HEK293 (cell line): ENCODE measurements around the gene THUMPD2.

Source experiments
- CTCF ChIA-PET: fragments of 350-600 bp; formaldehyde crosslinking; extraction: SDS; loops from one replicate; lab custom pipeline; 2021; ENCODE audit warnings: antibody characterized with exemption; lab: Yijun Ruan, JAX
- POLR2A ChIA-PET: fragments of 300-600 bp; formaldehyde crosslinking; extraction: SDS; loops from one replicate; lab custom pipeline; 2020; ENCODE audit warnings: antibody characterized with exemption, inconsistent platforms; lab: Yijun Ruan, JAX
- H3K27ac ChIP-seq: fragments of 200-500 bp; sonication (Bioruptor generic); 2 replicates; pipeline ENCODE4 v1.5.1; 2014; ENCODE audit warnings: low read depth, low read length, control low read depth, inconsistent platforms; ENCODE audit errors: extremely low read depth
- H3K36me3 ChIP-seq, 2 experiments: fragments of 200-500 bp in 1 of 2; sonication (Bioruptor generic) in 1 of 2; 1 replicate in 1 of 2; 2 replicates in 1 of 2; pipeline ENCODE4 v1.5.1; 2014 to 2017; ENCODE audit warnings: inconsistent platforms in 2 of 2, low read length in 2 of 2; ENCODE audit not compliant: control insufficient read depth in 2 of 2, insufficient read depth in 1 of 2
- H3K4me1 ChIP-seq: fragments of 200-500 bp; sonication (Bioruptor generic); 2 replicates; pipeline ENCODE4 v1.5.1; 2014; ENCODE audit warnings: mild to moderate bottlenecking, low read length, inconsistent platforms; ENCODE audit not compliant: control insufficient read depth, insufficient read depth
- H3K4me3 ChIP-seq: 2 replicates; pipeline ENCODE4 v1.5.1; 2011; ENCODE audit warnings: low read depth, mild to moderate bottlenecking, control low read depth, low read length, moderate library complexity
- H3K9me3 ChIP-seq: fragments of 200-500 bp; sonication (Bioruptor generic); 2 replicates; pipeline ENCODE4 v1.5.1; 2014; ENCODE audit warnings: low read depth, low read length, inconsistent platforms; ENCODE audit not compliant: control insufficient read depth, insufficient read depth
- EGR2 ChIP-seq: fragments of 450-650 bp; formaldehyde crosslinking; IDR thresholded peaks from 2 replicates; pipeline ENCODE4 v1.5.1; 2016; ENCODE audit warnings: low read depth, missing biosample characterization, missing genetic modification characterization
- MYNN ChIP-seq: fragments of 450-650 bp; formaldehyde crosslinking; IDR thresholded peaks from 2 replicates; pipeline ENCODE4 v1.5.1; 2016; ENCODE audit warnings: missing biosample characterization, missing genetic modification characterization, borderline replicate concordance
- PATZ1 ChIP-seq: fragments of 450-650 bp; formaldehyde crosslinking; IDR thresholded peaks from 2 replicates; pipeline ENCODE4 v1.5.1; 2016; ENCODE audit warnings: missing biosample characterization, missing genetic modification characterization
- REPIN1 ChIP-seq: fragments of 450-650 bp; formaldehyde crosslinking; IDR thresholded peaks from 2 replicates; pipeline ENCODE4 v1.5.1; 2017; ENCODE audit warnings: missing biosample characterization, missing genetic modification characterization, low read depth
- SCRT2 ChIP-seq: fragments of 450-650 bp; formaldehyde crosslinking; IDR thresholded peaks from 2 replicates; pipeline ENCODE4 v1.5.1; 2016; ENCODE audit warnings: missing biosample characterization, missing genetic modification characterization
- SP7 ChIP-seq: fragments of 450-650 bp; formaldehyde crosslinking; IDR thresholded peaks from 2 replicates; pipeline ENCODE4 v1.5.1; 2016; ENCODE audit warnings: missing biosample characterization, missing genetic modification characterization
- YY1 ChIP-seq: fragments of 450-650 bp; formaldehyde crosslinking; IDR thresholded peaks from 2 replicates; pipeline ENCODE4 v1.5.1; 2018; ENCODE audit warnings: missing biosample characterization, missing genetic modification characterization
- ZBTB8A ChIP-seq: fragments of 450-650 bp; formaldehyde crosslinking; IDR thresholded peaks from 2 replicates; pipeline ENCODE4 v1.5.1; 2016; ENCODE audit warnings: missing biosample characterization, missing genetic modification characterization
- ZEB2 ChIP-seq: fragments of 450-650 bp; formaldehyde crosslinking; IDR thresholded peaks from 2 replicates; pipeline ENCODE4 v1.5.1; 2016; ENCODE audit warnings: missing biosample characterization, missing genetic modification characterization
- ZFP37 ChIP-seq: fragments of 450-650 bp; formaldehyde crosslinking; IDR thresholded peaks from 2 replicates; pipeline ENCODE4 v1.5.1; 2016; ENCODE audit warnings: missing biosample characterization, missing genetic modification characterization
- ZFP41 ChIP-seq: fragments of 450-650 bp; formaldehyde crosslinking; IDR thresholded peaks from 2 replicates; pipeline ENCODE4 v1.5.1; 2016; ENCODE audit warnings: missing biosample characterization, missing genetic modification characterization, borderline replicate concordance
- ZIC2 ChIP-seq: fragments of 450-650 bp; formaldehyde crosslinking; IDR thresholded peaks from 2 replicates; pipeline ENCODE4 v1.5.1; 2016; ENCODE audit warnings: missing biosample characterization, missing genetic modification characterization
- ZNF274 ChIP-seq, 2 experiments: fragments of 200-500 bp in 1 of 2; fragments of 450-650 bp in 1 of 2; sonication (Bioruptor generic) in 1 of 2; formaldehyde crosslinking in 1 of 2; IDR thresholded peaks; 2 replicates each; pipeline versions ENCODE4 v1.5.1 to v1.6.1; 2014 to 2016; ENCODE audit warnings: borderline replicate concordance in 1 of 2, inconsistent platforms in 1 of 2, low read length in 1 of 2, missing biosample characterization in 1 of 2, missing genetic modification characterization in 1 of 2
- ZNF335 ChIP-seq: fragments of 450-650 bp; formaldehyde crosslinking; conservative IDR thresholded peaks from 2 replicates; pipeline ENCODE4 v1.5.1; 2016; ENCODE audit warnings: missing biosample characterization, missing genetic modification characterization
- ZNF449 ChIP-seq: fragments of 450-650 bp; formaldehyde crosslinking; IDR thresholded peaks from 2 replicates; pipeline ENCODE4 v1.5.1; 2017; ENCODE audit warnings: missing biosample characterization, mild to moderate bottlenecking, missing genetic modification characterization, moderate library complexity
- ZNF501 ChIP-seq: fragments of 450-650 bp; formaldehyde crosslinking; IDR thresholded peaks from 2 replicates; pipeline ENCODE4 v1.5.1; 2016; ENCODE audit warnings: missing biosample characterization, missing genetic modification characterization
- ZNF513 ChIP-seq: fragments of 450-650 bp; IDR thresholded peaks from 2 replicates; pipeline ENCODE4 v1.5.1; 2018; ENCODE audit warnings: missing biosample characterization, missing genetic modification characterization
- ZNF514 ChIP-seq: fragments of 450-650 bp; formaldehyde crosslinking; IDR thresholded peaks from 2 replicates; pipeline ENCODE4 v1.5.1; 2016; ENCODE audit warnings: missing biosample characterization, missing genetic modification characterization
- ZNF561 ChIP-seq: fragments of 450-650 bp; IDR thresholded peaks from 2 replicates; pipeline ENCODE4 v1.5.1; 2018; ENCODE audit warnings: missing biosample characterization, missing genetic modification characterization, borderline replicate concordance
- ZNF596 ChIP-seq: fragments of 450-650 bp; IDR thresholded peaks from 2 replicates; pipeline ENCODE4 v1.5.0; 2018; ENCODE audit warnings: missing biosample characterization, mild to moderate bottlenecking, missing genetic modification characterization, moderate library complexity
- ZNF600 ChIP-seq: fragments of 450-650 bp; formaldehyde crosslinking; IDR thresholded peaks from 2 replicates; pipeline ENCODE4 v1.5.1; 2016; ENCODE audit warnings: missing biosample characterization, missing genetic modification characterization
- ZNF660 ChIP-seq: fragments of 450-650 bp; IDR thresholded peaks from 2 replicates; pipeline ENCODE4 v1.5.1; 2018; ENCODE audit warnings: missing biosample characterization, mild to moderate bottlenecking, missing genetic modification characterization
- ZNF692 ChIP-seq: fragments of 450-650 bp; formaldehyde crosslinking; IDR thresholded peaks from 2 replicates; pipeline ENCODE4 v1.5.1; 2016; ENCODE audit warnings: missing biosample characterization, missing genetic modification characterization
- ZSCAN30 ChIP-seq: fragments of 450-650 bp; IDR thresholded peaks from 2 replicates; pipeline ENCODE4 v1.5.1; 2018; ENCODE audit warnings: missing biosample characterization, mild to moderate bottlenecking, missing genetic modification characterization, moderate library complexity
- ZXDB ChIP-seq: fragments of 450-650 bp; formaldehyde crosslinking; IDR thresholded peaks from 2 replicates; pipeline ENCODE4 v1.5.1; 2016; ENCODE audit warnings: missing biosample characterization, missing genetic modification characterization
- TF ChIP-seq, protein P1 (sequence below): fragments of 450-650 bp; formaldehyde crosslinking; IDR thresholded peaks from 2 replicates; pipeline ENCODE4 v1.5.1; 2016; ENCODE audit warnings: missing biosample characterization, missing genetic modification characterization
- TF ChIP-seq, protein P2 (sequence below): fragments of 450-650 bp; formaldehyde crosslinking; IDR thresholded peaks from 2 replicates; pipeline ENCODE4 v1.5.1; 2017; ENCODE audit warnings: missing biosample characterization, missing genetic modification characterization

THUMPD2 gene

GRCh38 chr2:39778775-39779340 lies at the start of gene THUMPD2:
Gene THUMPD2 (minus strand): TSS chr2:39779258. CDS start chr2:39779239, 19 bp downstream.
- H3K4me3 ChIP-seq = peak within 1 kb of the TSS; percentile 97
- POLR2A ChIA-PET = no interaction called here
- H3K36me3 ChIP-seq = peaks cover 5 to 17% of the 10 kb centered on the region in 2 experiments; a peak in 2 of 3 replicates
- CTCF ChIA-PET = no interaction called here
- peak within 1 kb of the TSS; percentile 87 for H3K27ac ChIP-seq
- peaks cover 6% of the 10 kb centered on the region; the same call in 1 of the 2 replicates for H3K4me1 ChIP-seq
- no peaks in the 10 kb centered on the region for H3K9me3 ChIP-seq
- TF ChIP-seq ZNF501 (tag by site-specific recombination) (peak; percentile 84), ZNF513 (no peak), ZNF660 (tag by site-specific recombination) (peak; percentile 43; the same call in 1 of the 2 replicates), ZNF600 (tag by site-specific recombination) (peak; percentile 20; the same call in 1 of the 2 replicates), ZNF561 (tag by site-specific recombination) (0 out of 2 replicates have a peak, but pooled peaks have one; percentile 67), ZNF514 (tag by site-specific recombination) (no peak), ZSCAN30 (tag by site-specific recombination) (peak; percentile 48; the same call in 1 of the 2 replicates), ZBTB8A (tag by site-specific recombination) (peak; percentile 28; the same call in 1 of the 2 replicates), EGR2 (tag by site-specific recombination) (0 out of 2 replicates have a peak, but pooled peaks have one; percentile 6), ZFP37 (tag by site-specific recombination) (peak; percentile 60; the same call in 1 of the 2 replicates), PATZ1 (tag by site-specific recombination) (peak; percentile 52; the same call in 1 of the 2 replicates), YY1 (tag by site-specific recombination) (peak; percentile 81), MYNN (tag by site-specific recombination) (no peak), ZIC2 (no peak; the same call in 1 of the 2 replicates), ZEB2 (tag by site-specific recombination) (peak; percentile 29; the same call in 1 of the 2 replicates), REPIN1 (tag by site-specific recombination) (no peak), ZNF274 (IDR thresholded peaks at IDR 0.05; ENCODE audit: low read length) (no peak), ZNF274 (tag by site-specific recombination; IDR thresholded peaks at IDR 0.05; ENCODE audit: borderline replicate concordance) (no peak), SP7 (tag by site-specific recombination) (0 out of 2 replicates have a peak, but pooled peaks have one; percentile 25), ZXDB (tag by site-specific recombination) (peak; percentile 52; the same call in 1 of the 2 replicates), ZNF596 (tag by site-specific recombination) (no peak), ZNF692 (peak; percentile 68), SCRT2 (peak; percentile 62; the same call in 1 of the 2 replicates), ZFP41 (tag by site-specific recombination) (no peak), ZNF335 (tag by site-specific recombination) (peak; percentile 86), ZNF449 (tag by site-specific recombination) (peak; percentile 83)
- TF ChIP-seq, protein P1, sequence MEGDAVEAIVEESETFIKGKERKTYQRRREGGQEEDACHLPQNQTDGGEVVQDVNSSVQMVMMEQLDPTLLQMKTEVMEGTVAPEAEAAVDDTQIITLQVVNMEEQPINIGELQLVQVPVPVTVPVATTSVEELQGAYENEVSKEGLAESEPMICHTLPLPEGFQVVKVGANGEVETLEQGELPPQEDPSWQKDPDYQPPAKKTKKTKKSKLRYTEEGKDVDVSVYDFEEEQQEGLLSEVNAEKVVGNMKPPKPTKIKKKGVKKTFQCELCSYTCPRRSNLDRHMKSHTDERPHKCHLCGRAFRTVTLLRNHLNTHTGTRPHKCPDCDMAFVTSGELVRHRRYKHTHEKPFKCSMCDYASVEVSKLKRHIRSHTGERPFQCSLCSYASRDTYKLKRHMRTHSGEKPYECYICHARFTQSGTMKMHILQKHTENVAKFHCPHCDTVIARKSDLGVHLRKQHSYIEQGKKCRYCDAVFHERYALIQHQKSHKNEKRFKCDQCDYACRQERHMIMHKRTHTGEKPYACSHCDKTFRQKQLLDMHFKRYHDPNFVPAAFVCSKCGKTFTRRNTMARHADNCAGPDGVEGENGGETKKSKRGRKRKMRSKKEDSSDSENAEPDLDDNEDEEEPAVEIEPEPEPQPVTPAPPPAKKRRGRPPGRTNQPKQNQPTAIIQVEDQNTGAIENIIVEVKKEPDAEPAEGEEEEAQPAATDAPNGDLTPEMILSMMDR (tag by site-specific recombination) = peak; percentile 54; the same call in 1 of the 2 replicates
- TF ChIP-seq, protein P2, sequence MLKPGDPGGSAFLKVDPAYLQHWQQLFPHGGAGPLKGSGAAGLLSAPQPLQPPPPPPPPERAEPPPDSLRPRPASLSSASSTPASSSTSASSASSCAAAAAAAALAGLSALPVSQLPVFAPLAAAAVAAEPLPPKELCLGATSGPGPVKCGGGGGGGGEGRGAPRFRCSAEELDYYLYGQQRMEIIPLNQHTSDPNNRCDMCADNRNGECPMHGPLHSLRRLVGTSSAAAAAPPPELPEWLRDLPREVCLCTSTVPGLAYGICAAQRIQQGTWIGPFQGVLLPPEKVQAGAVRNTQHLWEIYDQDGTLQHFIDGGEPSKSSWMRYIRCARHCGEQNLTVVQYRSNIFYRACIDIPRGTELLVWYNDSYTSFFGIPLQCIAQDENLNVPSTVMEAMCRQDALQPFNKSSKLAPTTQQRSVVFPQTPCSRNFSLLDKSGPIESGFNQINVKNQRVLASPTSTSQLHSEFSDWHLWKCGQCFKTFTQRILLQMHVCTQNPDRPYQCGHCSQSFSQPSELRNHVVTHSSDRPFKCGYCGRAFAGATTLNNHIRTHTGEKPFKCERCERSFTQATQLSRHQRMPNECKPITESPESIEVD (tag by site-specific recombination) = no peak
